ENCODE results near the gene NTM. TPM values are rescaled to one million over a fixed set of nuclear protein-coding genes. Genes with fewer than 3 reads are reported as not detected.

NTM gene
- polyA plus RNA-seq, 1 donor from 2014 or later = 39.4 TPM

DNA sequence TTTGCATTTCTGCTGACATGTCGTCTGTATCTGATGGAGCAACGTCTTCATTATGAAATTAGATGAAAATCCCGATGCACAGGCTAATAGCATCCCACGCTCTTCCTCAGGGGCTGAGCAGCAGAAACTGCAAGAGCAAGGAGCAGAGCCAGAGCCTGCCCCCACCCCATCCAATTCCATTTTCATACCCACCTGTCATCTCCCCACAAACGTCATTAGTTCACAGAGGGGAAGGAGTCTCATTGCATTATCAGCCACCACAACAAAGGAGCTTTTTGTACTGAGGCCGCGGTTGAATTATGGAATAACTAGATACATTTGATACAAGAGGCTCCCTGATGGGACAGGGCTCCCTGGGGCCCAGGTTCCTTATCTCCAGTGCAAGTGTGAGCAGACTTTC is 515.0 kb downstream of the NTM start:
- Histone ChIP-seq H3F3A (ENCODE audit: insufficient read depth, low read length, poor library complexity, severe bottlenecking) (peaks cover 3% of the 10 kb centered on the region), H3K9me2 (ENCODE audit: insufficient read depth, low read length) (no peaks in the 10 kb centered on the region), H3K9ac (ENCODE audit: low read length) (no peak overlapping the region), H3K4me3 (ENCODE audit: low read length) (no peak overlapping the region), H3K79me2 (replicated peaks; ENCODE audit: insufficient read depth, low read length) (no peaks in the 10 kb centered on the region), H3K4me2 (ENCODE audit: low read length) (no peak overlapping the region), H2AFZ (ENCODE audit: low read depth, low read length) (no peak overlapping the region), H4K20me1 (ENCODE audit: insufficient read depth) (no peaks in the 10 kb centered on the region), H3K27me3 (ENCODE audit: insufficient read depth, low read depth, low read length) (no peaks in the 10 kb centered on the region), H3K9me3 (ENCODE audit: low read length) (no peaks in the 10 kb centered on the region), H3K27ac (ENCODE audit: low read length) (no peak overlapping the region), H3K36me3 (ENCODE audit: insufficient read depth, low read length) (no peaks in the 10 kb centered on the region)
- TF ChIP-seq RAD21 (conservative IDR thresholded peaks at IDR 0.05) (no peak), EP300 (conservative IDR thresholded peaks at IDR 0.05; ENCODE audit: poor library complexity, severe bottlenecking) (no peak), REST (IDR thresholded peaks at IDR 0.05; ENCODE audit: borderline replicate concordance) (no peak), MXI1 (conservative IDR thresholded peaks at IDR 0.05; ENCODE audit: poor library complexity, severe bottlenecking) (no peak), EZH2 (IDR thresholded peaks at IDR 0.05; ENCODE audit: borderline replicate concordance, insufficient read depth, low read length, poor library complexity, severe bottlenecking) (no peak), TAF1 (IDR thresholded peaks at IDR 0.05; ENCODE audit: low read depth) (no peak), SMC3 (conservative IDR thresholded peaks at IDR 0.05; ENCODE audit: poor library complexity) (no peak)
- TF ChIP-seq, protein P1, sequence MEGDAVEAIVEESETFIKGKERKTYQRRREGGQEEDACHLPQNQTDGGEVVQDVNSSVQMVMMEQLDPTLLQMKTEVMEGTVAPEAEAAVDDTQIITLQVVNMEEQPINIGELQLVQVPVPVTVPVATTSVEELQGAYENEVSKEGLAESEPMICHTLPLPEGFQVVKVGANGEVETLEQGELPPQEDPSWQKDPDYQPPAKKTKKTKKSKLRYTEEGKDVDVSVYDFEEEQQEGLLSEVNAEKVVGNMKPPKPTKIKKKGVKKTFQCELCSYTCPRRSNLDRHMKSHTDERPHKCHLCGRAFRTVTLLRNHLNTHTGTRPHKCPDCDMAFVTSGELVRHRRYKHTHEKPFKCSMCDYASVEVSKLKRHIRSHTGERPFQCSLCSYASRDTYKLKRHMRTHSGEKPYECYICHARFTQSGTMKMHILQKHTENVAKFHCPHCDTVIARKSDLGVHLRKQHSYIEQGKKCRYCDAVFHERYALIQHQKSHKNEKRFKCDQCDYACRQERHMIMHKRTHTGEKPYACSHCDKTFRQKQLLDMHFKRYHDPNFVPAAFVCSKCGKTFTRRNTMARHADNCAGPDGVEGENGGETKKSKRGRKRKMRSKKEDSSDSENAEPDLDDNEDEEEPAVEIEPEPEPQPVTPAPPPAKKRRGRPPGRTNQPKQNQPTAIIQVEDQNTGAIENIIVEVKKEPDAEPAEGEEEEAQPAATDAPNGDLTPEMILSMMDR (IDR thresholded peaks at IDR 0.05; ENCODE audit: poor library complexity, severe bottlenecking) = no peak

GRCh38 chr11:131886201-131886600 is 515.8 kb downstream of the NTM start:
- no peak overlapping the region for H3K9ac ChIP-seq (ENCODE audit: low read length)
- no peak overlapping the region for H2AFZ ChIP-seq (ENCODE audit: low read depth, low read length)
- H3K27me3 ChIP-seq (ENCODE audit: insufficient read depth, low read depth, low read length) = no peaks in the 10 kb centered on the region
- TF ChIP-seq, protein P1 (IDR thresholded peaks at IDR 0.05; ENCODE audit: poor library complexity, severe bottlenecking) = no peak
- no peak for TF ChIP-seq RAD21 (conservative IDR thresholded peaks at IDR 0.05)
- no peak for TF ChIP-seq SMC3 (conservative IDR thresholded peaks at IDR 0.05; ENCODE audit: poor library complexity)
- no peak for TF ChIP-seq REST (IDR thresholded peaks at IDR 0.05; ENCODE audit: borderline replicate concordance)
- no peak for TF ChIP-seq EZH2 (IDR thresholded peaks at IDR 0.05; ENCODE audit: borderline replicate concordance, insufficient read depth, low read length, poor library complexity, severe bottlenecking)
- no peak for TF ChIP-seq EP300 (conservative IDR thresholded peaks at IDR 0.05; ENCODE audit: poor library complexity, severe bottlenecking)
- no peak for TF ChIP-seq POLR2AphosphoS5 (IDR thresholded peaks at IDR 0.05)
- TF ChIP-seq MXI1 (conservative IDR thresholded peaks at IDR 0.05; ENCODE audit: poor library complexity, severe bottlenecking) = no peak
- TF ChIP-seq TAF1 (IDR thresholded peaks at IDR 0.05; ENCODE audit: low read depth) = no peak
- H3K9me2 ChIP-seq (ENCODE audit: insufficient read depth, low read length) = no peaks in the 10 kb centered on the region
- H3K79me2 ChIP-seq (replicated peaks; ENCODE audit: insufficient read depth, low read length) = no peaks in the 10 kb centered on the region
- H3K9me3 ChIP-seq (ENCODE audit: low read length) = no peaks in the 10 kb centered on the region
- H4K20me1 ChIP-seq (ENCODE audit: insufficient read depth) = no peaks in the 10 kb centered on the region
- peaks cover 3% of the 10 kb centered on the region for H3F3A ChIP-seq (ENCODE audit: insufficient read depth, low read length, poor library complexity, severe bottlenecking)
- no peaks in the 10 kb centered on the region for H3K36me3 ChIP-seq (ENCODE audit: insufficient read depth, low read length)
- H3K27ac ChIP-seq (ENCODE audit: low read length) = no peak overlapping the region
- H3K4me3 ChIP-seq (ENCODE audit: low read length) = no peak overlapping the region
- no peak overlapping the region for H3K4me2 ChIP-seq (ENCODE audit: low read length)

Data from neural cell (in vitro differentiated cells).